Keratinocyte (primary cell): ENCODE results near the gene NDUFAF8. TPM values are rescaled to one million over a fixed set of nuclear protein-coding genes. Genes with fewer than 3 reads are reported as not detected.

Source experiments
- DNase-seq: peaks from one replicate; pipeline ENCODE4 v3.0.0-alpha.2; 2011; ENCODE audit warnings: low read depth, missing footprints, low spot score
- FAIRE-seq: peaks from 2 replicates; lab custom pipeline; 2011; peaks lifted over from hg19 to GRCh38; lab: Jason Lieb, UNC
- H2AFZ ChIP-seq: 2 replicates; pipeline ENCODE4 v1.6.0; 2012; ENCODE audit warnings: low read length, control low read depth, inconsistent platforms; ENCODE audit not compliant: control insufficient read depth
- H3K27ac ChIP-seq: 2 replicates; pipeline ENCODE4 v1.5.1; 2011; ENCODE audit warnings: low read length; ENCODE audit not compliant: control insufficient read depth, insufficient read depth
- H3K27me3 ChIP-seq: 3 replicates; pipeline ENCODE4 v1.6.0; 2011; ENCODE audit warnings: low read length; ENCODE audit not compliant: control insufficient read depth, insufficient read depth; ENCODE audit errors: extremely low read depth
- H3K36me3 ChIP-seq, 2 experiments: 2 replicates in 1 of 2; 3 replicates in 1 of 2; pipeline ENCODE4 v1.5.1; 2011; ENCODE audit warnings: low read length in 2 of 2, mild to moderate bottlenecking in 1 of 2; ENCODE audit not compliant: control insufficient read depth in 2 of 2, insufficient read depth in 2 of 2; ENCODE audit errors: extremely low read depth in 1 of 2
- H3K4me1 ChIP-seq: 3 replicates; pipeline ENCODE4 v1.5.1; 2011; ENCODE audit warnings: low read length; ENCODE audit not compliant: control insufficient read depth, insufficient read depth; ENCODE audit errors: extremely low read depth
- H3K4me2 ChIP-seq: 3 replicates; pipeline ENCODE4 v1.6.0; 2011; ENCODE audit warnings: low read depth, low read length; ENCODE audit not compliant: control insufficient read depth, insufficient read depth; ENCODE audit errors: extremely low read depth
- H3K4me3 ChIP-seq, 3 experiments: fragments of 200-600 bp in 1 of 3; sonication (generic) in 1 of 3; 2 replicates in 2 of 3; 3 replicates in 1 of 3; pipeline ENCODE4 v1.5.1; 2011 to 2016; ENCODE audit warnings: low read length in 3 of 3, mild to moderate bottlenecking in 3 of 3, control low read depth in 2 of 3, inconsistent platforms in 1 of 3, low read depth in 1 of 3, mixed read lengths in 1 of 3, mixed run types in 1 of 3, moderate library complexity in 1 of 3; ENCODE audit not compliant: control insufficient read depth in 2 of 3, insufficient read depth in 2 of 3; ENCODE audit errors: extremely low read depth in 1 of 3
- H3K79me2 ChIP-seq: 2 replicates; pipeline ENCODE4 v1.6.0; 2012; ENCODE audit warnings: low read length; ENCODE audit not compliant: control insufficient read depth, insufficient read depth
- H3K9ac ChIP-seq: 3 replicates; pipeline ENCODE4 v1.6.0; 2011; ENCODE audit warnings: low read length; ENCODE audit not compliant: control insufficient read depth, insufficient read depth; ENCODE audit errors: extremely low read depth
- H3K9me1 ChIP-seq: 3 replicates; pipeline ENCODE4 v1.6.0; 2011; ENCODE audit warnings: low read length; ENCODE audit not compliant: control insufficient read depth, insufficient read depth; ENCODE audit errors: extremely low read depth
- H3K9me3 ChIP-seq: 2 replicates; pipeline ENCODE4 v1.5.1; 2012; ENCODE audit warnings: low read depth, low read length; ENCODE audit not compliant: control insufficient read depth
- H4K20me1 ChIP-seq: 3 replicates; pipeline ENCODE4 v1.6.0; 2011; ENCODE audit warnings: low read length; ENCODE audit not compliant: control insufficient read depth, insufficient read depth; ENCODE audit errors: extremely low read depth
- EZH2 ChIP-seq: IDR thresholded peaks from one replicate; pipeline ENCODE4 v1.6.1; 2012; ENCODE audit warnings: inconsistent platforms, mild to moderate bottlenecking, low read length, moderate library complexity
- dilution Hi-C: fragments of 300-500 bp; cut with MboI; formaldehyde crosslinking; loops from one replicate; pipeline ENCODE4 v1.7.0; 2020; ENCODE audit warnings: low sequenced_read_pairs; ENCODE audit not compliant: extremely low pct_ligation_motif_present
- polyA minus RNA-seq, 3 experiments: library from RNA; depleted of rRNA, polyadenylated mRNA; stranded (reverse); fragments of >200 nt; gene quantifications; 1 replicate in 1 of 3; 2 replicates in 1 of 3; 3 replicates in 1 of 3; pipeline ENCODE4 v1.2.3, GENCODE V29; 2011
- polyA plus RNA-seq, 5 experiments: library from polyadenylated mRNA; depleted of rRNA in 3 of 5; stranded (reverse) in 3 of 5; stranded (forward) in 1 of 5; unstranded in 1 of 5; fragments of >200 nt; gene quantifications; 1 replicate in 1 of 5; 2 replicates in 3 of 5; 3 replicates in 1 of 5; pipeline versions ENCODE4 v1.2.1 to v1.2.3, GENCODE V29; 2011 to 2012; ENCODE audit warnings: missing spikeins in 2 of 5, low read depth in 1 of 5, low replicate concordance in 1 of 5
- TF ChIP-seq, protein P1 (sequence below), 3 experiments: IDR thresholded peaks in 1 of 3; conservative IDR thresholded peaks in 1 of 3; optimal IDR thresholded peaks in 1 of 3; 2 replicates in 2 of 3; 3 replicates in 1 of 3; pipeline versions ENCODE3 to v1.5.1; 2011; ENCODE audit warnings: low read length in 3 of 3, mild to moderate bottlenecking in 3 of 3, moderate library complexity in 2 of 3, control low read depth in 1 of 3, inconsistent platforms in 1 of 3; ENCODE audit not compliant: insufficient read depth in 2 of 3; ENCODE audit errors: extremely low read depth in 1 of 3

Gene NDUFAF8, protein sequence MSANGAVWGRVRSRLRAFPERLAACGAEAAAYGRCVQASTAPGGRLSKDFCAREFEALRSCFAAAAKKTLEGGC
- 99.5 to 171 TPM (median 109 TPM) in 3 replicates for polyA plus RNA-seq
- polyA plus RNA-seq (2011; ENCODE audit: low read depth): 100 TPM
- 123 and 134 TPM in 2 replicates for polyA plus RNA-seq (2011; cell fraction: cytosol; rRNA removed)
- polyA plus RNA-seq (2011; cell fraction: nucleus; rRNA removed): 38.5 and 77.5 TPM in 2 replicates
- 96.5 and 141 TPM in 2 replicates for polyA plus RNA-seq (2012; ENCODE audit: low replicate concordance)
- 2.4 to 24.7 TPM (median 18.3 TPM) in 3 replicates for polyA minus RNA-seq
- 8.6 TPM for polyA minus RNA-seq (2011; cell fraction: cytosol; rRNA and poly(A)+ RNA removed)
- polyA minus RNA-seq (2011; cell fraction: nucleus; rRNA and poly(A)+ RNA removed): 4.9 and 12.4 TPM in 2 replicates

DNA sequence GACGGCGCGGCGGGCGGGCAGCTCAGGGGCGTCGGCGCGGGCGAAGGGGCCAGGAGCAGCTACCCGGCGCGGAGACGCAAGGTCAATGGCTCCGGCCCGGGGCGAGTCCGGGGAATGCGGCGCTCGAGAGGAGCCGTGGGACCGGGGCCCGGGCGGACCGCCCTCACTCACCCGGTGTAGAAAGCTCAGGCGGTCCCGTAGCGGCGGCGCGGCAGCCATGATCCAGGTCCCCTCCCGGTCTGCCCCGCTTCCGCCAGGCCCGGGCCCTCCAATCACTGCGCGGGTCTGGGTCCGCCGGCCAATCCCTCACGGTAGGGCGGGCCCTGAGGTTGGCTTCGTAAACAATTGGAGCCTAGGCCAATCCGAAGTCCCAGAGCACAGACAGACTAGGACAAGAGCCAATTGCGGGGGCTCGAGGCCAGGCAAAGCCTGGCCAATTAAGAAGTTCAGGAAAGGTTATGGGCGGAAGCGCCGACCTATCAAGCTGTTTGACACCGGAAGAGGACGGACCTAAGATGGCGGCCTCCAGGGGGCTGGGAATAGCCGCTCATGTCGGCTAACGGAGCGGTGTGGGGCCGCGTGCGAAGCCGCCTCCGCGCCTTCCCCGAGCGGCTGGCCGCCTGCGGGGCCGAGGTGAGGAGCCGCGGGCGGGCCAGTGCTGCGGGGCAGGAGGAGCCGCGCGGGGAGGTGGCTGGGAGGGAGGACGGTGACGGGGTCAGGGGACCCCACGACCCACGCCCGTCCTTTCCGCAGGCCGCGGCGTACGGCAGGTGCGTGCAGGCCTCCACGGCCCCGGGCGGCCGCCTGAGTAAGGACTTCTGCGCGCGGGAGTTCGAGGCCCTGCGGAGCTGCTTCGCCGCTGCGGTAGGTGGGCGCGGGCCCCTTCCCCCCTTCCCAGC is at the start of gene NDUFAF8, which contains the start of gene TEPSIN:
TSS of gene NDUFAF8 (plus strand) at position 504 of the 899 bp plus-strand sequence. CDS start at position 550, 46 bp downstream.
TSS of gene TEPSIN (minus strand) at position 241 of the 899 bp plus-strand sequence. CDS start at position 219, 22 bp downstream.
- FAIRE-seq (peak; percentile 94), DNase-seq (peak; percentile 96)
- Histone ChIP-seq H2AFZ (peak within 1 kb of the TSS; percentile 72), H3K27ac (peak within 1 kb of the TSS; percentile 87), H3K79me2 (peaks cover 35% of the 10 kb centered on the region), H3K4me1 (peaks cover 19% of the 10 kb centered on the region), H3K4me2 (peak within 1 kb of the TSS; percentile 98), H3K27me3 (no peaks in the 10 kb centered on the region), H4K20me1 (no peaks in the 10 kb centered on the region), H3K9me1 (no peaks in the 10 kb centered on the region), H3K4me3 (peak within 1 kb of the TSS; percentile 90 to 96 (median 90)), H3K9ac (peak within 1 kb of the TSS; percentile 92), H3K36me3 (peaks cover 6% of the 10 kb centered on the region in 2 experiments), H3K9me3 (no peaks in the 10 kb centered on the region)
- dilution Hi-C loops: no loop called here
- TF ChIP-seq, protein P1, sequence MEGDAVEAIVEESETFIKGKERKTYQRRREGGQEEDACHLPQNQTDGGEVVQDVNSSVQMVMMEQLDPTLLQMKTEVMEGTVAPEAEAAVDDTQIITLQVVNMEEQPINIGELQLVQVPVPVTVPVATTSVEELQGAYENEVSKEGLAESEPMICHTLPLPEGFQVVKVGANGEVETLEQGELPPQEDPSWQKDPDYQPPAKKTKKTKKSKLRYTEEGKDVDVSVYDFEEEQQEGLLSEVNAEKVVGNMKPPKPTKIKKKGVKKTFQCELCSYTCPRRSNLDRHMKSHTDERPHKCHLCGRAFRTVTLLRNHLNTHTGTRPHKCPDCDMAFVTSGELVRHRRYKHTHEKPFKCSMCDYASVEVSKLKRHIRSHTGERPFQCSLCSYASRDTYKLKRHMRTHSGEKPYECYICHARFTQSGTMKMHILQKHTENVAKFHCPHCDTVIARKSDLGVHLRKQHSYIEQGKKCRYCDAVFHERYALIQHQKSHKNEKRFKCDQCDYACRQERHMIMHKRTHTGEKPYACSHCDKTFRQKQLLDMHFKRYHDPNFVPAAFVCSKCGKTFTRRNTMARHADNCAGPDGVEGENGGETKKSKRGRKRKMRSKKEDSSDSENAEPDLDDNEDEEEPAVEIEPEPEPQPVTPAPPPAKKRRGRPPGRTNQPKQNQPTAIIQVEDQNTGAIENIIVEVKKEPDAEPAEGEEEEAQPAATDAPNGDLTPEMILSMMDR (optimal IDR thresholded peaks at IDR 0.05 in 1 of 3, IDR thresholded peaks at IDR 0.05 in 1 of 3, conservative IDR thresholded peaks at IDR 0.05 in 1 of 3; ENCODE audit: extremely low read depth in 1 of 3, insufficient read depth in 2 of 3, low read length in 3 of 3): no peak
- TF ChIP-seq EZH2: no peak

DNA sequence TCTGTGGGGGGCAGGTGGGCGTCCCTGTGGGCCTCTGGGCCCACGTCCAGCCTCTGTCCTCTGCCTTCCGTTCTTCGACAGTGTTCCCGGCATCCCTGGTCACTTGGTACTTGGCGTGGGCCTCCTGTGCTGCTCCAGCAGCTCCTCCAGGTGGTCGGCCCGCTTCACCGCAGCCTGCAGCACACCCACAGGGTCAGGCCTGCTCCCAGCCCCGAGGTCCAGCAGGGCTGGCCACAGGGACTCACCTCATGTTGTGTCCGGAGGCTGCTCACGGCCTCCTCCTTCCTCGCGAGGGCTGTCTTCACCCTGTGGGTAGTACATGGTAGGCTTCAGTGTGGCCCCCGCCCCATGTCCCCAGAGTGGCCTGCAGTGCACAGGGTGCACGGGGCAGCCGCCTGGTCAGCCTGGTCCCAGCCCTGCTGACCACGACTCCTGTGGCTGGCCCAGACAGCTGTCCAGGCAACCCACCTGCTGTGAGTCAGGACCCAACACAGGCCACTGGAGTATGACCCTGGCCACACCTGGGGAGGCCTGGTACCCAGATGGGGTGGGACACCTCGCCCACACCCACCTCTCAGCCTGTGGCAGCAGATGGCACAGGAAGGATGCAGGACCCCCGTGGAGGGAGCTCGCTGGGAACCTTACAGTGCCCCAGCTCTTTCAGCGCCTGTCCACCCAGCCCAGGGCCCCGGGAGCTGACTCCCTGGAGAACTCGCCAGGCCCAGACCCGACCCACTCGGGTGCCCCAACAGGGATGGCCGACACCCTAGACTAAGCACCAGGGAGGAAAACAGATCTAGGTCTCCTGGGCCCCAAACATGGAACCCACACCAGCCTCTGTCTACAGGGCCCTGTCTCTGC is 49.2 kb upstream of the NDUFAF8 start:
- no peak for TF ChIP-seq EZH2
- TF ChIP-seq, protein P1 (optimal IDR thresholded peaks at IDR 0.05 in 1 of 3, IDR thresholded peaks at IDR 0.05 in 1 of 3, conservative IDR thresholded peaks at IDR 0.05 in 1 of 3; ENCODE audit: extremely low read depth in 1 of 3, insufficient read depth in 2 of 3, low read length in 3 of 3): no peak
- DNase-seq: no peak
- Histone ChIP-seq H3K9ac (no peak overlapping the region), H3K9me3 (no peaks in the 10 kb centered on the region), H3K4me1 (no peaks in the 10 kb centered on the region), H3K79me2 (no peaks in the 10 kb centered on the region), H3K9me1 (no peaks in the 10 kb centered on the region), H3K27me3 (no peaks in the 10 kb centered on the region), H4K20me1 (no peaks in the 10 kb centered on the region), H3K27ac (no peak overlapping the region), H3K4me2 (no peak overlapping the region), H3K36me3 (peaks cover 0 to 3% of the 10 kb centered on the region in 2 experiments), H3K4me3 (no peak overlapping the region), H2AFZ (no peak overlapping the region)
- dilution Hi-C loops: no loop called here
- no peak for FAIRE-seq
